Brain microvascular endothelial cell (primary cell): ENCODE results near the gene TBATA.

Experiments
- DNase-seq: peaks from one replicate; pipeline ENCODE4 v3.0.0-alpha.2; 2020
- H3K27ac ChIP-seq: fragments of 250-450 bp; sonication (Bioruptor Pico); 2 replicates; pipeline ENCODE4 v1.5.1; 2020; ENCODE audit warnings: mild to moderate bottlenecking, moderate library complexity
- H3K27me3 ChIP-seq: fragments of 250-450 bp; sonication (Bioruptor Pico); replicated peaks from 2 replicates; pipeline ENCODE4 v1.5.1; 2020; ENCODE audit warnings: mild to moderate bottlenecking
- H3K36me3 ChIP-seq: fragments of 250-450 bp; sonication (Bioruptor Pico); replicated peaks from 2 replicates; pipeline ENCODE4 v1.5.1; 2020; ENCODE audit warnings: mild to moderate bottlenecking
- H3K4me3 ChIP-seq: 2 replicates; pipeline ENCODE4 v1.5.1; 2011; ENCODE audit warnings: low read depth, mild to moderate bottlenecking, control low read depth, low read length, moderate library complexity
- in situ Hi-C: cut with HindIII; loops from 2 replicates; pipeline ENCODE4 v1.10.0; 2017; ENCODE audit warnings: low sequenced_read_pairs, low pct_ligation_motif_present
- TF ChIP-seq, protein P1 (sequence below): IDR thresholded peaks from 2 replicates; pipeline ENCODE4 v1.5.1; 2011; ENCODE audit warnings: low read depth, mild to moderate bottlenecking, moderate library complexity, low read length, control low read depth, inconsistent platforms; ENCODE audit errors: missing control alignments

TBATA gene

DNA sequence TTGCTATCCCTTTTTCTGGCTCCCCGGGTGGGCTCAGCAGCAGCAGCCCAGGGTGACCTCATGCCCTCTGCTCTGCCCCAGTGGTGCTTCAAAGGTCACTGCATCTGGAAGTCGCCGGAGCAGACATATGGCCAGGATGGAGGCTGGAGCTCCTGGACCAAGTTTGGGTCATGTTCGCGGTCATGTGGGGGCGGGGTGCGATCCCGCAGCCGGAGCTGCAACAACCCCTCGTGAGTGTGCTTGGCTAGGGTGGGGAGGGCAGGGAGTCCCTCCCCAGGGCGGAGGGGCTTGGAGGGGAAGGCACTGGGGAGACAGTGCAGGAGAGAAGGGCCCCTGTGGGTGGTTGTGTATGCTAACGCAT, 46.4 kb downstream of the TBATA start:
- peaks cover 2% of the 10 kb centered on the region for H3K27me3 ChIP-seq
- no peaks in the 10 kb centered on the region for H3K36me3 ChIP-seq
- H3K27ac ChIP-seq, result no peak overlapping the region
- in situ Hi-C loops, result no loop called here
- H3K4me3 ChIP-seq, result no peak overlapping the region
- DNase-seq, result no peak
- TF ChIP-seq, protein P1, sequence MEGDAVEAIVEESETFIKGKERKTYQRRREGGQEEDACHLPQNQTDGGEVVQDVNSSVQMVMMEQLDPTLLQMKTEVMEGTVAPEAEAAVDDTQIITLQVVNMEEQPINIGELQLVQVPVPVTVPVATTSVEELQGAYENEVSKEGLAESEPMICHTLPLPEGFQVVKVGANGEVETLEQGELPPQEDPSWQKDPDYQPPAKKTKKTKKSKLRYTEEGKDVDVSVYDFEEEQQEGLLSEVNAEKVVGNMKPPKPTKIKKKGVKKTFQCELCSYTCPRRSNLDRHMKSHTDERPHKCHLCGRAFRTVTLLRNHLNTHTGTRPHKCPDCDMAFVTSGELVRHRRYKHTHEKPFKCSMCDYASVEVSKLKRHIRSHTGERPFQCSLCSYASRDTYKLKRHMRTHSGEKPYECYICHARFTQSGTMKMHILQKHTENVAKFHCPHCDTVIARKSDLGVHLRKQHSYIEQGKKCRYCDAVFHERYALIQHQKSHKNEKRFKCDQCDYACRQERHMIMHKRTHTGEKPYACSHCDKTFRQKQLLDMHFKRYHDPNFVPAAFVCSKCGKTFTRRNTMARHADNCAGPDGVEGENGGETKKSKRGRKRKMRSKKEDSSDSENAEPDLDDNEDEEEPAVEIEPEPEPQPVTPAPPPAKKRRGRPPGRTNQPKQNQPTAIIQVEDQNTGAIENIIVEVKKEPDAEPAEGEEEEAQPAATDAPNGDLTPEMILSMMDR, result no peak

DNA sequence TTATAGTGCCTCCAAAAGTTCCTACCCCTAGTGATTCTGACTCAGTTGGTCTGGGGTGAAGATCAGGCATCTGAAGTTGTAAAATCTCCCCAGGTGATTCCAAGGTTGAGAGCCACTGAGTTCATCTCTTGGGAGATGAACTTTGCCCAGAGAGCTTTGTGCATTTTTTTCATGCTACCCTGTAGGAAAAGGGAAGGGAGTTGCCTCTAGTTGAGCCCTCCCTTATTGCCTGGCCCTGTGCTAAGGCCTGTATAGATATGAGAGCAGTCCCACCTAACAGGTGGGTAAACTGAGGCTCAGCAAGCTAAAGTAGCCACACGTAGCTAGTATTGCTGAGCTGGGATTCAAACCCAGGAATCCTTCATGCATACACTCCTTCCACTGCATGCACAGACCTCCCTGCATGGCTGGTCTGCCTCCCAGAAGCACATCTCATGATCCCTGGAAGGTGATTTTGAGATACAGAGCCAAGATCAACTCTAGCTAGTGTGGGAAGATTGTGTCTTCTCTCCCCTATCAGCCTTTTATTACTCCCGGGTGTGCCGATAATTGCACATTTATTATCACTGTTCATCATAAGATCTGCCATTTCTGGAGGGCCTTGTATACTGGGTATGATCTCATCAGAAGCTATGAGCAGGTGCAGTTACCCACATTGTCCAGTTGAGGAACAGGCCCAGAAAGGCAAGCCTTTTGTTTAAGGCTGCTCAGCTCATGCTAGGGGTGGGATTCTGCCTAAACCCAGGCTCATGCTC, 47.0 kb downstream of the TBATA start:
- TF ChIP-seq, protein P1, result peak; percentile 29
- in situ Hi-C loops, result no loop called here
- no peak for DNase-seq
- H3K27ac ChIP-seq, result no peak overlapping the region
- H3K27me3 ChIP-seq, result peaks cover 2% of the 10 kb centered on the region
- H3K36me3 ChIP-seq, result no peaks in the 10 kb centered on the region
- H3K4me3 ChIP-seq, result no peak overlapping the region

DNA sequence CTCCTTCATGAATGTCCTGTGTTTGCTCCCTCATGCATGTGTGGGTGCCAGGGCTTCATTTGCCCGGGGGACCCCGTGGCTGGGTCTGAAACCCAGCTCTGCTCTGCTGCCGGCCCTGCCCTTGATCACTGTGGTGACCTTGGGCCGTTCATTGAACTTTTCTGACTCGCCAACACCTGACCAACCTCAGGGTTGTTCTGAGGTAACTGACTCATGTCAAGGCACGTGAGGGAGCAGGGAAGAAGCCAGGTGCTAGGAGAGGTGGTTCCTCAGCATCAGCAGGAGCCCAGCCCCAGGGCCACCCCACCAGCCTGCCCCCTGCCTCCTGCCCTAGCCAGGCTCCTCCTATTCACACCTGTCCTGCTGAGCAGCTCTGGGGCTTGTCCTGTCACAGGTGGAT, 47.9 kb downstream of the TBATA start:
- no peak for DNase-seq
- H3K36me3 ChIP-seq, result no peaks in the 10 kb centered on the region
- H3K4me3 ChIP-seq, result no peak overlapping the region
- TF ChIP-seq, protein P1, result no peak
- in situ Hi-C loops, result no loop called here
- no peak overlapping the region for H3K27ac ChIP-seq
- H3K27me3 ChIP-seq, result peaks cover 2% of the 10 kb centered on the region

DNA sequence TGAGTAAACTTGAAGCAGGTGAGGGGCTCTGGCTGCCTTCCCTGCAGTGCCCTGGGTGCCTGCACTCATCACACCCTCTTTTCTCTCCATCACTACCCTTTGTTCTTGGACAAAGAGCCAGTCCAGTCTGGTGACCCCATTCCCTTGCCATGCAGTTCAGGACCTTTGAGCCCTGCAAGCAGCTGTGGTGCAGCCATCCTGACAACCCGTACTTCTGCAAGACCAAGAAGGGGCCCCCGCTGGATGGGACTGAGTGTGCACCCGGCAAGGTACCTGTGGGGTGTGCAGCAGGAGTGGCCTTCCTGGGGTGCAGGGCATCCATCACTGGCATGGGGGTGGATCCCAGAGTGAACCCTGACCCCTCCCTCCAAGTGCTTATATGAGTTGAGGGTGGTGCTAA, 48.7 kb downstream of the TBATA start:
- no peaks in the 10 kb centered on the region for H3K36me3 ChIP-seq
- H3K27ac ChIP-seq, result no peak overlapping the region
- DNase-seq, result no peak
- in situ Hi-C loops, result no loop called here
- H3K4me3 ChIP-seq, result no peak overlapping the region
- H3K27me3 ChIP-seq, result peaks cover 2% of the 10 kb centered on the region
- TF ChIP-seq, protein P1, result no peak

DNA sequence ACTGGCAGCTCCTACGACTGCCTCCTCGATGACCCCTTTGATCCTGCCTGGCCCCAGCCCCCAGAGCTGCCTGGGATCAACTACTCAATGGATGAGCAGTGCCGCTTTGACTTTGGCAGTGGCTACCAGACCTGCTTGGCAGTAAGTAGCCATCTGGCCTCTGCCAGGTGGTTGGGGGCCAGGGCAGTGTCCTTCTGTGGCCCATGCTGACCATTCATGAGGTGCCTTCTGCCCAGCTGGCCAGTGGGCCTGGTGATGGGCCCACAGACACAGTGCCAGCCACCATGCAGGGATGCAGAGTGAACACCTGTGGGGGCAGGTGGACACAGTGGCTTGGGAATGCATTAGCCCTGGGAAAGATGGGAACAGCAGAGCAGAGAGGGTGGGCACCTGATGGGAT, 50.0 kb downstream of the TBATA start:
- DNase-seq, result no peak
- Histone ChIP-seq H3K27ac (no peak overlapping the region), H3K36me3 (no peaks in the 10 kb centered on the region), H3K27me3 (peaks cover 2% of the 10 kb centered on the region), H3K4me3 (no peak overlapping the region)
- TF ChIP-seq, protein P1, result no peak
- in situ Hi-C loops, result no loop called here

DNA sequence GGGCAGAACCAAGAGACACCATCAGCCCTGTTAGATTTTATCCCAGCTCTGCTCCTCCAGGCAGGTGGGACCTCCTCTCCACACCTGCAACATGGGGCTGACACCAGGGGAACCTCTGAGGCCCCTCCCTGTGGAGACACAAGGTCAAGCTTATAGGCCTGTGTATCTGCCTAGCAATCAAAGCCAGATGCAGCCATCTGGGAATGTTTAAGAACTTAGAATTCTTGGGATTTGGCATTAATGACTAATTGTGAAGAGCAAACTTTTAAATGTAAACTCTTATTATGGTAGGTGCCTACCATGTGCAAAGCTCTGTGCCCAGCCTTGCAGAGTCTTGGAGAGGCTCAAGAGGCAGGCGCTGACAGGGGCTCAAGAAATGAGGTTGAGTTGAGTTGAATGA, 52.1 kb downstream of the TBATA start:
- DNase-seq, result no peak
- no peak overlapping the region for H3K27ac ChIP-seq
- TF ChIP-seq, protein P1, result no peak
- in situ Hi-C loops, result no loop called here
- H3K27me3 ChIP-seq, result peaks cover 2% of the 10 kb centered on the region
- H3K36me3 ChIP-seq, result no peaks in the 10 kb centered on the region
- H3K4me3 ChIP-seq, result no peak overlapping the region
